HL-60 (cell line): ENCODE results near the gene JUP.

Experiments used
- GABPA ChIP-seq: IDR thresholded peaks from 2 replicates; pipeline ENCODE4 v1.6.1; 2012; ENCODE audit warnings: low read depth
- SPI1 ChIP-seq: IDR thresholded peaks from 2 replicates; pipeline ENCODE4 v1.6.1; 2012; ENCODE audit warnings: low read depth, mild to moderate bottlenecking, borderline replicate concordance
- TF ChIP-seq, protein P1 (sequence below): IDR thresholded peaks from one replicate; pipeline ENCODE4 v1.5.1; 2011; ENCODE audit warnings: low read length, control low read depth, inconsistent platforms; ENCODE audit not compliant: insufficient read depth
- TF ChIP-seq, protein P2 (sequence below): IDR thresholded peaks from 2 replicates; pipeline ENCODE4 v1.6.1; 2012; ENCODE audit warnings: low read depth; ENCODE audit not compliant: insufficient replicate concordance

GRCh38 chr17:41816637-41817320 is 30.3 kb upstream of the JUP start:
- TF ChIP-seq, protein P1, sequence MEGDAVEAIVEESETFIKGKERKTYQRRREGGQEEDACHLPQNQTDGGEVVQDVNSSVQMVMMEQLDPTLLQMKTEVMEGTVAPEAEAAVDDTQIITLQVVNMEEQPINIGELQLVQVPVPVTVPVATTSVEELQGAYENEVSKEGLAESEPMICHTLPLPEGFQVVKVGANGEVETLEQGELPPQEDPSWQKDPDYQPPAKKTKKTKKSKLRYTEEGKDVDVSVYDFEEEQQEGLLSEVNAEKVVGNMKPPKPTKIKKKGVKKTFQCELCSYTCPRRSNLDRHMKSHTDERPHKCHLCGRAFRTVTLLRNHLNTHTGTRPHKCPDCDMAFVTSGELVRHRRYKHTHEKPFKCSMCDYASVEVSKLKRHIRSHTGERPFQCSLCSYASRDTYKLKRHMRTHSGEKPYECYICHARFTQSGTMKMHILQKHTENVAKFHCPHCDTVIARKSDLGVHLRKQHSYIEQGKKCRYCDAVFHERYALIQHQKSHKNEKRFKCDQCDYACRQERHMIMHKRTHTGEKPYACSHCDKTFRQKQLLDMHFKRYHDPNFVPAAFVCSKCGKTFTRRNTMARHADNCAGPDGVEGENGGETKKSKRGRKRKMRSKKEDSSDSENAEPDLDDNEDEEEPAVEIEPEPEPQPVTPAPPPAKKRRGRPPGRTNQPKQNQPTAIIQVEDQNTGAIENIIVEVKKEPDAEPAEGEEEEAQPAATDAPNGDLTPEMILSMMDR = no peak
- TF ChIP-seq SPI1 = no peak
- TF ChIP-seq, protein P2, sequence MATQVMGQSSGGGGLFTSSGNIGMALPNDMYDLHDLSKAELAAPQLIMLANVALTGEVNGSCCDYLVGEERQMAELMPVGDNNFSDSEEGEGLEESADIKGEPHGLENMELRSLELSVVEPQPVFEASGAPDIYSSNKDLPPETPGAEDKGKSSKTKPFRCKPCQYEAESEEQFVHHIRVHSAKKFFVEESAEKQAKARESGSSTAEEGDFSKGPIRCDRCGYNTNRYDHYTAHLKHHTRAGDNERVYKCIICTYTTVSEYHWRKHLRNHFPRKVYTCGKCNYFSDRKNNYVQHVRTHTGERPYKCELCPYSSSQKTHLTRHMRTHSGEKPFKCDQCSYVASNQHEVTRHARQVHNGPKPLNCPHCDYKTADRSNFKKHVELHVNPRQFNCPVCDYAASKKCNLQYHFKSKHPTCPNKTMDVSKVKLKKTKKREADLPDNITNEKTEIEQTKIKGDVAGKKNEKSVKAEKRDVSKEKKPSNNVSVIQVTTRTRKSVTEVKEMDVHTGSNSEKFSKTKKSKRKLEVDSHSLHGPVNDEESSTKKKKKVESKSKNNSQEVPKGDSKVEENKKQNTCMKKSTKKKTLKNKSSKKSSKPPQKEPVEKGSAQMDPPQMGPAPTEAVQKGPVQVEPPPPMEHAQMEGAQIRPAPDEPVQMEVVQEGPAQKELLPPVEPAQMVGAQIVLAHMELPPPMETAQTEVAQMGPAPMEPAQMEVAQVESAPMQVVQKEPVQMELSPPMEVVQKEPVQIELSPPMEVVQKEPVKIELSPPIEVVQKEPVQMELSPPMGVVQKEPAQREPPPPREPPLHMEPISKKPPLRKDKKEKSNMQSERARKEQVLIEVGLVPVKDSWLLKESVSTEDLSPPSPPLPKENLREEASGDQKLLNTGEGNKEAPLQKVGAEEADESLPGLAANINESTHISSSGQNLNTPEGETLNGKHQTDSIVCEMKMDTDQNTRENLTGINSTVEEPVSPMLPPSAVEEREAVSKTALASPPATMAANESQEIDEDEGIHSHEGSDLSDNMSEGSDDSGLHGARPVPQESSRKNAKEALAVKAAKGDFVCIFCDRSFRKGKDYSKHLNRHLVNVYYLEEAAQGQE = no peak
- no peak for TF ChIP-seq GABPA
